Stimulated activated CD4-positive, alpha-beta T cell treated with anti-CD3 and anti-CD28 coated beads, Interleukin-2, amount 100 ng/mL, for 4 hours (primary cell): Measurements from ENCODE around the gene KCND2.

Experiments
- DNase-seq: peaks from one replicate; pipeline ENCODE4 v3.0.0-alpha.2; 2020; ENCODE audit warnings: low read depth

Gene KCND2

DNA sequence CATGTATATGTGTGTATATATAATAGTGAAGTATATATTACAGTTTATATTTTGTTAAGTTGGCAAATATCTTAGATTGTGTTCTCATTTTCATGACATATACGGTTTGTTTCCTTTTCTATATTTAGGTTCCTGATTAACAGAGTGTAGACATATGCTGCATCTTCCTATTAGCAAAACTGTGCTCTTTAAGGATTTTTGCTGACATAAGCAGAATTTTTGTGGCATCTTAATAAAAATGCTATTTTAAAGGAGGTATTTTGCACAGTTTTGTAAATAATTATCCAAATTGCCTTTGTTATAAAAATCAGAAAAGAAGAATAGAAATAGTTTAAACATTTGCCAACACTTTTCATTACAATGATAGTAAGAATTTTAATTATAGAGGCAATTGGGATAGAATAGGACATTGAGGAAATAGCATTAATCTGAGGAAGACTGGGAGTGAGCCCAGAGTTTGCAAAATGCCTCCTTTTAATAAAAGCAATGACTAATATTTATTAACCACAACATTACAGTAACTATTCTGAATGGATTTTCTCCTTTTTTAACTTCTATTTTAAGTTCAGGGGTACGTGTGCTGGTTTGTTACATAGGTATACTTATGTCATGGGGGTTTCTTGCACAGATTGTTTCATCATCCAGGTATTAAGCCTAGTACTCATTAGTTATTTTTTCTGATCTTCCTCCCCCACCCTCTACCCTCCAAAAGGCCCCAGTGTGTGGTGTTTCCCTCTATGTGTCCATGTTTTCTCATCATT, 38.2 kb downstream of the KCND2 start:
- no peak for DNase-seq

DNA sequence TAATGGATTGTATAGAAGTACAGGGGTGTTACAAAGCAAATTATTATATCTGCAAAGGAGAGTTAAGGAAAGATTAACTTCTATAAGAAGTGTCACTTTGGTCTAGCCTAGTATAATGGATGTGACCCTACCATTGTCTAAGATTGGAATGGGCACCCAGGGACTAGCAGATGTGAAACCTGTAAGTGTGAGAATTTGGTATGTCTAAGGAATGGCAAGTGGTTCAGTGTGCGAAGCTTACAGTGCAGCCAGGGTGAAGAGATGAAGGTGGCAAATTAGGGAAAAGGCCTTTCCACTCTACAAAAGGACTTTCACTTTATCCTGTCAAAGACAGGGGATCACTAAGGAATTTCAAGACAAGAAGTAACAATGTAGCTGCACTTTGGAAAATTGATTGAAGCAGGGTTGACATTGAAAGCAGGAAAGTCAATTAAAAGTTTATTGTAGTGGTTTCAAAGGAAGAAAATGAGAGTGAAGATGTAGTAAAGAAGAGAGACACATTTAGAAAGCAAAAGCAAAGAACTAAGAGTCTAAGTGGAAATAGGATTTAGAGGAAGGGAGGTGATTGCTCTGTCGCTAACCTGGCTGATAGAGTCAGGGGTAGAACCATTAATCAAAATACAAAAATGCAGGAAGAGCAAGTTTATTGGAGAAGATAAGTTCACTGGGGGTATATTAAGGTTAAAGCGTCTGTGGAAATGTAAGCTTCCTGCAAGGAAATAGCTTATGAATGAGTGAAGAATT, 47.4 kb downstream of the KCND2 start:
- no peak for DNase-seq

- DNase-seq, result no peak
These were observed 54.1 kb downstream of the KCND2 start for GRCh38 chr7:120327054-120327453.

DNA sequence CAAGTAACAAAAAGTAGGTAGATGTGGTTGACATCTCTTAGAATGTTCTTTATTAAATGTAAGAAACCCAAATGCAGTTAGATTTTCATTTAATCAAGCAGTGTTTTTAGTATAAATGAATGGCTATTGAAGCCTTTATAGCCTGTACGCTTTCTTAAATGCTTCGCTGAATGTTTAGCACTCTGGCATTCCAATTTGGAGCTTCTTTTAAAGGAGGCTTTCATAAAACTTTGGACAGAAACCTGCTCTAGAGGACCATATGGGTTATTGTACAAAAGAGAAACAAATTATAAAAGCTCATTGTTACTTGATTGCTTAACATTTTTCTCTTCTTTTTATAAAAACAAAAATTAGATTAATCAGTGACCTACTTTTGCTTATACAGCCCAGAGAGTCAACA, 59.5 kb downstream of the KCND2 start:
- no peak for DNase-seq

DNA sequence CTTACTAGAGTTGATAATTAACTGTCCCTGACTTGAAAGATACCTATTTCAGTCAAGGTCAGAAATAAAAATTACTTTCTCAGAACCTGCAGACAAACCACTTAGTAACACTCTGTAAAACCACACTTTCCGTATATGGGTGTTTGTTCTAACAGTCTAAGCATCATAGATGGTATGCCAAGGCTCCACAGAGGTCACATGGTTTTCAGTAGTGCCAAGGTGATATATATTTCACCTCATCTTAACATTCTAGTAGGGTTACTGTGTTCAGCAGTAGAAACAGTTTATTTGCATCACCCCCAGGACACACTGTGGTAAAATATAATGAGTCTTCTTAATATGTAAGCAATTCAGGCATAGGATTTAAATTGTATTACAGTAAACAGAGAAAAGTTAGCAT, 61.5 kb downstream of the KCND2 start:
- DNase-seq, result no peak

DNA sequence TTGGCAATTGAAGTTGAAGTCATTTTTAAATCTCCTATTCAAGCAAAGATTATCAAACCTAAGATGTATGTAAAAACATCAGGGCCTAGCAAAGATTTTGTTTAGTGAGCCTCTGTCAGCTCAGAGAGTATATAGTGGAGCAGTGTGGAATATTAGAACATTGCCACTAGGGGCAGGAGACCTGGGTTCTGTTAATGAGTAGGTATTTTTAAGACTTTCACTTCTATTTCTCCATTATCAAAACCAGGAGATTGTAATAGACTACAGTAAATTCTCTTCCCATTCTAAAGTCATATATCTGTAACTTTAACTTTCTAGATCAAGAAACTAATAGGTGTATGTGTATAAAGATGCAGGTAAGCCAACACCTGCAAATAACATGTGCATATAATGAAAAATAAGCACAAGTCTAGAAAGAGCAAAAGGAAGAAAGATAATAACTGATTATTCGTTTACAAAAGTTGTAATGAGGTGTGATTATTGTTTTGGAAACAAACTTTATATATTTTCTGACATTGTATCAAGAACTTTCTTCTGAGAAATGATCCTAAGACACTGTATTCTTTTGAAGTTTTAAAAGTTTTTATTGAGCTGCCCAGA, 64.4 kb downstream of the KCND2 start:
- DNase-seq, result no peak

GRCh38 chr7:120344276-120344675, 71.3 kb downstream of the KCND2 start:
- DNase-seq, result no peak

GRCh38 chr7:120353171-120353570, 80.2 kb downstream of the KCND2 start:
- DNase-seq, result no peak

DNA sequence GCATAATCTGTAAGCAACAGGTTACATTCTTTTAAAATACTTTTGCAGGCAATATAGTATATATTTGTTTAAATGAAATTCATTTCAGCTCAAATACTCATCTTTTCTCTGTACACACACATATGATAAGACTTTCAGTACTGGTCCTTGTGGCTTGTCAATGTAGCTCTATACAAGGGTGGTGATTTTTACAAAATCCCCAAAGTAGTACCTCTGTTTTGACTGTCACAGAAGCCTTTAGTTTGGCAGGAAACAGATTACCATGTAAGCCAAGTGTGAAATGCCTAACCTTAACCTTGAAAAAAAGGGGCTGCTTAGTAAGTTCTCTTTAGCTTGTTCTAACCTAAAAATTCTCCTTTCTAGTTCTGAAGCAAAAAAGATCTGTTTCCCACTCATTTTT, 87.9 kb downstream of the KCND2 start:
- no peak for DNase-seq

DNA sequence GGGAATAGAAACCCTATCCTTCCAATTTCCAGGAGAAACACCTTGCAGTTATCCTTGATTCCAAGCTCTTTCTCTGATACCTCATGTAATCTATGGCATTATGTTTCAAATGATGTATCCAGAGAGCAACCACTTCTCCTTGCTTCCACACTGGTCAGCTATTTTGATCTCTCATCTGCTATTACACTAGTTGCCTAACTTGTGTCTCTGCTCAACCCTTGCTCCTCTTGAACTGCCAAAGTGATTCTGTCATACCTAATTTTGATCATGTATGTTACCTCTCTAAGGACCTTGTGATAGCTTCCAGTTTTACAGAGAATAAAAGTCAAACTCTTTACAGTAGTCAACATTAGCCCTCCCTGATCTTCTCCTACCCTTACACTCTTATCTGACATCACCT, 90.4 kb downstream of the KCND2 start:
- DNase-seq, result no peak

DNA sequence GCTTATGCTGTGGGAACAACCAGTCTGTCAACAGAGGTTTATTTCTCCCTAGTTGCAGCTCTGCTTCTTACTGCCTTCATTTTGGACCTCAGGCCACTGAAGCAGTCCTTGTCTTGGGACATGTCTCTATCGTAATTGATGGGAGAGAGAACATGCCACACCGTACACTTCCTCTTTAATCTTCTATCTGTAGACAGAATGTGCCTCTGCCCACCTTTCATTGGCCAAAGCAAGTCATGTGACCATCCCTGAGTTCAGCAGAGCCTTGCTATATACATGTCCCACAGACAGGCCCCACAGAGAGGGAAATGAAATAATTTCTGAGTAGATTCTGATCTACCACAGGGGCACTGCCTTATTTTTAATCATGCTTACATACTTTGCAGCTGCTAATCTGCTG, 98.0 kb downstream of the KCND2 start:
- DNase-seq, result no peak

GRCh38 chr7:120373174-120373573, 100.2 kb downstream of the KCND2 start:
- no peak for DNase-seq

DNA sequence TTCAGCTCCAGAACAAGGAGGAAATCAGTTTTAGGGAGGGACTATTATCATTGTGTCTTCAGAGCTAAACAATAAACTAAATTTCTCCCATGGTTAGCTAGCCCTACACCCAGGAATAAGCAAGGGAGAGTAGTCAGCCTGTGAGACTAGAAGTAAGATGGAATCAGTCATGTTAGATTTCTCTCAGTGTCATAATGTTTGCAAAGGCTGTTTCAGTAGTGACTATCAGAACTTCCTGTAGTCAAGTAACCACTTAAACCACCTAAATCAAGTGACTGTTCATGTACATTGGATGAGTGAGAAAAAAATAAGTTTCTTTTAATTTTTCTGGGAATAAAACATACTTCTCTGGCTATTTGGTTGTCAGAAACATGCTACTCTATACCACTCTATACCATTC, 121.6 kb downstream of the KCND2 start:
- DNase-seq, result no peak

GRCh38 chr7:120395526-120396019, 122.6 kb downstream of the KCND2 start:
- DNase-seq, result no peak

DNA sequence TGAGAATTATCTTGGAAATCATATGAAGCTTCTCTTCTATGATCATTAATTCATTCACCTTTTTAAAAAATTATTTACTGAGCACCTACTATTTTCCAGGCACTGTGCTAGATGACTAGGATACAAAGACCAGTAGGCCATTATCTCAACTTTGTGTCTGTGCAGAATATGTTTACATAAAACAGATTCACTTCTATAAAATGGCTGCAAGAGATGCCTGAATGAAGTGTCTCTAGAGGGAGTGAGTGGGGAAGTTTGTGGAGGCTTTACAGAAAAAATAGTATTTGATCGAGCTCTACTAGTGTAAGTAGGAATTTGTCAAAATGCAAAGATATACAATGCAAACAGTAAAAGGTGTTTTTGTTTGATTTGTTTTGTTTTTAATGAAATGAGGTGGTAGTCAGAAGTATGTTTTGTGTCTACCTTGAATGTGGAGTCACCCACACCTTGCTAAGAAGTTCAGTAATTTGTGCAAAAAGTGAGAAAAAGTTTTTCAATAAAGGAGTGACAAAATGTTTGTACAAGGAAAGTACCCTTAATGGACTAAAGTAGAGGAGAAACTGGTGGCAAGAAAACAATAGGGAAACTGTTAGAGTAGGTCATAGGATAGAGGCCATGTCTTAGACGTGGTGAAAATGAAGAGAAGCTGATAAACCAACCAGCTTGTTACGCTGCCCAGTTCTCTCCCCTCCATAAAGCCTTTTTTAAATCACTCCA, 125.5 kb downstream of the KCND2 start:
- no peak for DNase-seq

- DNase-seq, result no peak
These were observed 128.0 kb downstream of the KCND2 start for GRCh38 chr7:120400806-120401455.

DNA sequence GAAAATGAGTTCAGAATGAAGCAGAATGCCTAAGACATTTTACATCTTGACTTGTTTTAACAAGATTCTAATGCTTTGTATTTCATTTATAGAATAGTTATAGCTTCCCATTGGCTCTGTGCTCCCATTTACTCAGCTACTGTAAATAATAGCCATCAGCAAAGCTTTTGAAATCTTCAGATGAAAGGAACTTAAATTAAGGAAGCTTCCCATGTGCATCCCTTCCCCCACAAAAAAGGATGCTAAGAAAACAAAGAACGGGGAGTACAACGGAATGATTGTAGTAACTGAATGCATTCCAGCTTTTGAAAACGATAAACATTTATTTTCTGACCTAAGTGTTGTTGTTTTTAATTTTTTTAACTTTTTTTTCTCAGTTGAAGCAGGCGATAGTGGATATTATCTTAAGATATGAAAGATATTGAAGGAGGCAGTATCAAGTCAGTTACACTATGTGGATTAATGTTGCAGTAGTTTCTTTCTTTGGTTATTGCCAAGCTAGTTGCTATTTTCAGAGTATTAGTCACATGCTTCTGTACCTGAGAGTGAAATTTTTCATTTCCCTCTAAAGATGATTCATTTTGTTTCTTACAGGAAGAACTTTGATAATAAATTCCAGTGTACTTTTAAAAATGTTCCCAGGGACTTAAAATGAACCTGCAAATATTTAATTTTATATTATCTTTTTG, 129.2 kb downstream of the KCND2 start:
- no peak for DNase-seq

DNA sequence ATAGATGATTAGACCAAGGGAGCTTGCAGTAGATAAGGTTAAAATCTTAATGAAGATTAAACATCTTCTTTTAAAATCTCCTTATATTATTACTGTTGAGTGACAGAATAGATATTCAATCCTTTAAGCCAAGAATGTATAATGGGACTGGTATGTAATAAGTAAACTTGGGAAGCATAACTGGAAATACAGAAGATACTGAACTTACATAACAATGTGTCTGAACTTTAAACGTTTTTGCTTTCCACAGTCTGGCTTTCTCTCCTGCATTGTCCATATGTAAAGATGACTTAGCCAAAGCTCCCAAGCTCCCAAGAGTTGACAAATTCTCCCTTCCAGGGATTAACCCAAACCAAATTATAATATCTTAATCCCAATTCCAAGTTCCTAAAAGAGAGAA, 129.8 kb downstream of the KCND2 start:
- no peak for DNase-seq

GRCh38 chr7:120404042-120404441, 131.1 kb downstream of the KCND2 start:
- no peak for DNase-seq

DNA sequence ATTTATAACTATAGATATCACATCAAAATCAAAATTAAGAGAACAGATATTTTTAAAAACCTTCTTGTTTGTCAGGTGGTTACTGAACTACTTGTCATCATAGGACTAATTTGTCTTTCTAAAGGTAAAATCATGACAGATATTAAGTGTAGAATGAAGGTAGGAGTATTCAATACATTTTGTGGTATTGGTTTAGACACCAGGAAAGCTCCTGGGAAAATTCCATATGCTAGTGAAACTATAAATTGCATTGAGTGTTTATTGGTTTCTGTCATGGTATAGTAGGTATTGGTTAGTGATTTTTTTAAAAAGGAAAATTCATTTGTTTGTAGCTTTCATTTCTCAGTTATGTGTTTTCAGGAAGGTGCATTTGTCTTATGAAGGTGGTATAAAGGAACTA, 132.7 kb downstream of the KCND2 start:
- DNase-seq, result no peak

GRCh38 chr7:120407010-120407409, 134.0 kb downstream of the KCND2 start:
- DNase-seq, result no peak
